ENCODE data around the gene CDS2. TPM values are rescaled to one million over a fixed set of nuclear protein-coding genes. Genes with fewer than 3 reads are reported as not detected.
A peak's percentile ranks its signal among the peaks of the same experiment; 100 is the strongest.

CDS2 gene
- total RNA-seq, 2 donors from 2014 or later = 31.7 to 44.3 TPM

DNA sequence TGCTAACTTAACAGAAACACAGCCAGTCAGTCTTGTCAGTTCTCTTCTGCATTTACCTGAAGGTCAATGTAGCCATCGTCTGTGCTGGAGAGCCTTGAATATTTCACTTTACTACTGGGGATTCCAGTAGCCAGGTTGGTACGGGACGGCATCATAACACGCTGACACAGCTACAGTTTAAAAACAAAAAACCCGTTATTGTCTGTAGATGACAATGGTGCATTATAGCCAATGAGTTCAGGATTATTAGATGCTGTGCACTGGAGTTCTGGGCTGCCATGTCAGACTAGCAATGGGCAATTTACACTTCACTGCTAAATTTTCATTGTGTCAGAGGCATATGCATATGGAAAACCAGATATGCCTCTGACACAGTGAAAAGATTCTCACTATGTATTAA, 17.5 kb upstream of the CDS2 start:
- intact Hi-C loops (cut with DNase I) = no loop called here
- DNase-seq = no peak
- TF ChIP-seq, protein P1, sequence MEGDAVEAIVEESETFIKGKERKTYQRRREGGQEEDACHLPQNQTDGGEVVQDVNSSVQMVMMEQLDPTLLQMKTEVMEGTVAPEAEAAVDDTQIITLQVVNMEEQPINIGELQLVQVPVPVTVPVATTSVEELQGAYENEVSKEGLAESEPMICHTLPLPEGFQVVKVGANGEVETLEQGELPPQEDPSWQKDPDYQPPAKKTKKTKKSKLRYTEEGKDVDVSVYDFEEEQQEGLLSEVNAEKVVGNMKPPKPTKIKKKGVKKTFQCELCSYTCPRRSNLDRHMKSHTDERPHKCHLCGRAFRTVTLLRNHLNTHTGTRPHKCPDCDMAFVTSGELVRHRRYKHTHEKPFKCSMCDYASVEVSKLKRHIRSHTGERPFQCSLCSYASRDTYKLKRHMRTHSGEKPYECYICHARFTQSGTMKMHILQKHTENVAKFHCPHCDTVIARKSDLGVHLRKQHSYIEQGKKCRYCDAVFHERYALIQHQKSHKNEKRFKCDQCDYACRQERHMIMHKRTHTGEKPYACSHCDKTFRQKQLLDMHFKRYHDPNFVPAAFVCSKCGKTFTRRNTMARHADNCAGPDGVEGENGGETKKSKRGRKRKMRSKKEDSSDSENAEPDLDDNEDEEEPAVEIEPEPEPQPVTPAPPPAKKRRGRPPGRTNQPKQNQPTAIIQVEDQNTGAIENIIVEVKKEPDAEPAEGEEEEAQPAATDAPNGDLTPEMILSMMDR (IDR thresholded peaks at IDR 0.05) = no peak
- Histone ChIP-seq H3K9ac (ENCODE audit: low read depth in 2 of 2, low read length in 2 of 2) (no peak overlapping the region), H3K27me3 (no peaks in the 10 kb centered on the region), H3K4me3 (no peak overlapping the region), H3K27ac (no peak overlapping the region), H3K36me3 (no peaks in the 10 kb centered on the region), H3K4me1 (no peaks in the 10 kb centered on the region), H3K9me3 (no peaks in the 10 kb centered on the region)

DNA sequence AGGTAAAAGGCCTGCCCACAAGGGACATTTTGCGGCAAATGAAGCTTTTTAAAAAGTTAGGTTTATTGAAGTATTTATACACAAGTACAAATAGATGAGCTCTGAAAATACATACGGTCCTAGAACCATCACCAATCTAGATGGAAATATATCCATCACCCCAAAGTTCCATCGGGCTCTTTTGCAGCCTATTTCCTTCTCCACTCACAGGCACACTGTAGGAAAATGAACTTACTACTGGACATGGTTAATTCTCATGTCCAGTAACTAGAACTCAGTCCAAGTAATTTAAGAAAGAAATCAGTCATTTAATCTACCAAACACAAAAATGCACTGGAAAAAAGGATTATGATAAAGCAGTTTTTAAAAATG, 13.2 kb upstream of the CDS2 start:
- peak overlapping the region; percentile 83 for H3K4me3 ChIP-seq
- no peaks in the 10 kb centered on the region for H3K9me3 ChIP-seq
- peak overlapping the region; percentile 92 for H3K27ac ChIP-seq
- H3K9ac ChIP-seq (ENCODE audit: low read depth in 2 of 2, low read length in 2 of 2) = peak overlapping the region; percentile 92 to 98
- DNase-seq = no peak
- peaks cover 4% of the 10 kb centered on the region for H3K4me1 ChIP-seq
- intact Hi-C loops (cut with DNase I) = no loop called here
- no peaks in the 10 kb centered on the region for H3K27me3 ChIP-seq
- TF ChIP-seq, protein P1 (IDR thresholded peaks at IDR 0.05) = no peak
- no peaks in the 10 kb centered on the region for H3K36me3 ChIP-seq

DNA sequence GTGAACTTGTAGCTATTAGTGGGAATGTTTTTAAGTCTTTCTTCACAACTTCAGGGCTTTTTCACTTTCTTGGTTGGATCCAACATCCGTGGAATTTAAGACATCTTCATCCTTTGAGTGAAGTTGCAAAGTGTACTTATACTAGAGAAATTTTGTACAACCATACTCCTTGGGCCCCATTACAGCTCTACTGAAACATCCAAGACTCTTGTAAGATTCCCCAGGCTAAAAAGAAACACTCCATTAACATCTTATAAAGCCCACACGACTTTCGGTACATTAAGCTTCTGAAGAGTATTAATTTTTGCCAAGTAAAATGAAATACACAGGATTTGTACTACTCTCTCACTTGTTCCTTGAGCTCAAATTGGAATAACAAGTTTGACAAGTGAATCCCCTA, 12.4 kb upstream of the CDS2 start:
- TF ChIP-seq, protein P1 (IDR thresholded peaks at IDR 0.05) = no peak
- no peak overlapping the region for H3K9ac ChIP-seq (ENCODE audit: low read depth in 2 of 2, low read length in 2 of 2)
- no peaks in the 10 kb centered on the region for H3K27me3 ChIP-seq
- intact Hi-C loops (cut with DNase I) = no loop called here
- no peak for DNase-seq
- H3K27ac ChIP-seq = no peak overlapping the region
- H3K4me1 ChIP-seq = peaks cover 8% of the 10 kb centered on the region
- H3K9me3 ChIP-seq = no peaks in the 10 kb centered on the region
- no peaks in the 10 kb centered on the region for H3K36me3 ChIP-seq
- no peak overlapping the region for H3K4me3 ChIP-seq

- H3K4me3 ChIP-seq = no peak overlapping the region
- H3K36me3 ChIP-seq = no peaks in the 10 kb centered on the region
- no peak overlapping the region for H3K27ac ChIP-seq
- intact Hi-C loops (cut with DNase I) = no loop called here
- peaks cover 8% of the 10 kb centered on the region for H3K4me1 ChIP-seq
- H3K9ac ChIP-seq (ENCODE audit: low read depth in 2 of 2, low read length in 2 of 2) = no peak overlapping the region
- DNase-seq = no peak
- TF ChIP-seq, protein P1 (IDR thresholded peaks at IDR 0.05) = no peak
- no peaks in the 10 kb centered on the region for H3K9me3 ChIP-seq
- no peaks in the 10 kb centered on the region for H3K27me3 ChIP-seq
Measured at GRCh38 chr20:5116875-5117274, 9.9 kb upstream of the CDS2 start.

- H3K36me3 ChIP-seq = no peaks in the 10 kb centered on the region
- TF ChIP-seq, protein P1 (IDR thresholded peaks at IDR 0.05) = no peak
- H3K4me1 ChIP-seq = peaks cover 8% of the 10 kb centered on the region
- intact Hi-C loops (cut with DNase I) = no loop called here
- peak overlapping the region; percentile 77 to 97 for H3K9ac ChIP-seq (ENCODE audit: low read depth in 2 of 2, low read length in 2 of 2)
- H3K4me3 ChIP-seq = peak overlapping the region; percentile 72
- H3K27ac ChIP-seq = no peak overlapping the region
- no peaks in the 10 kb centered on the region for H3K9me3 ChIP-seq
- DNase-seq = no peak
- H3K27me3 ChIP-seq = no peaks in the 10 kb centered on the region
Measured at GRCh38 chr20:5118220-5119142, 8.3 kb upstream of the CDS2 start.
